H54 (cell line): ENCODE measurements around the gene PRKCA.

ENCODE experiments used
- DNase-seq: peaks from one replicate; pipeline ENCODE4 v3.0.0; 2011; ENCODE audit warnings: low spot score, mixed read lengths; ENCODE audit not compliant: insufficient read length
- FAIRE-seq: peaks from 3 replicates; lab custom pipeline; 2011; peaks lifted over from hg19 to GRCh38; lab: Jason Lieb, UNC
- POLR2A ChIP-seq: IDR thresholded peaks from 2 replicates; pipeline ENCODE4 v1.6.1; 2011; ENCODE audit warnings: low read depth, mild to moderate bottlenecking, low read length

PRKCA gene

GRCh38 chr17:66580956-66581391 is 278.6 kb downstream of the PRKCA start:
- DNase-seq (no peak), FAIRE-seq (no peak)
- TF ChIP-seq POLR2A = no peak

GRCh38 chr17:66582373-66583111 is 280.1 kb downstream of the PRKCA start:
- DNase-seq (no peak), FAIRE-seq (no peak)
- no peak for TF ChIP-seq POLR2A

- DNase-seq (no peak), FAIRE-seq (no peak)
- no peak for TF ChIP-seq POLR2A
Measured at GRCh38 chr17:66583112-66583748, 280.8 kb downstream of the PRKCA start.

- FAIRE-seq (no peak), DNase-seq (no peak)
- no peak for TF ChIP-seq POLR2A
Measured at GRCh38 chr17:66584927-66585326, 282.5 kb downstream of the PRKCA start.

- TF ChIP-seq POLR2A = no peak
- FAIRE-seq = no peak
- DNase-seq = no peak
Measured at GRCh38 chr17:66585472-66585871, 283.1 kb downstream of the PRKCA start.

GRCh38 chr17:66589892-66590291 is 287.5 kb downstream of the PRKCA start:
- no peak for FAIRE-seq
- no peak for TF ChIP-seq POLR2A
- no peak for DNase-seq

GRCh38 chr17:66593116-66593515 is 290.7 kb downstream of the PRKCA start:
- FAIRE-seq (no peak), DNase-seq (no peak)
- TF ChIP-seq POLR2A = no peak

GRCh38 chr17:66595893-66596292 is 293.5 kb downstream of the PRKCA start:
- TF ChIP-seq POLR2A = no peak
- no peak for DNase-seq
- FAIRE-seq = no peak

- no peak for FAIRE-seq
- TF ChIP-seq POLR2A = no peak
- no peak for DNase-seq
Measured at GRCh38 chr17:66602659-66603384, 300.4 kb downstream of the PRKCA start.

GRCh38 chr17:66604376-66604775 is 302.0 kb downstream of the PRKCA start:
- FAIRE-seq (no peak), DNase-seq (no peak)
- TF ChIP-seq POLR2A = no peak

GRCh38 chr17:66605541-66605940 is 303.1 kb downstream of the PRKCA start:
- no peak for TF ChIP-seq POLR2A
- DNase-seq = no peak
- no peak for FAIRE-seq

GRCh38 chr17:66610361-66611133 is 308.1 kb downstream of the PRKCA start:
- TF ChIP-seq POLR2A = no peak
- no peak for DNase-seq
- no peak for FAIRE-seq

GRCh38 chr17:66611397-66611796 is 309.0 kb downstream of the PRKCA start:
- FAIRE-seq (no peak), DNase-seq (no peak)
- no peak for TF ChIP-seq POLR2A
